OCI-LY7 (cell line): ENCODE results near the gene LRRFIP1. TPM values are rescaled to one million over a fixed set of nuclear protein-coding genes. Genes with fewer than 3 reads are reported as not detected.

Experiments
- BruUV-seq: library from RNA; stranded (reverse); fragments of 400-500 nt; replicated peaks from 2 replicates; lab custom pipeline; 2021; lab: Mats Ljungman, UMichigan
- CTCF ChIA-PET: fragments of 300-600 bp; sonication (Branson Sonifier 250); formaldehyde crosslinking; loops from one replicate; lab custom pipeline; 2022; ENCODE audit warnings: antibody characterized with exemption; ENCODE audit not compliant: unreplicated experiment; lab: Charles Lee
- POLR2A ChIA-PET: fragments of 300-600 bp; sonication (Branson Sonifier 250); formaldehyde crosslinking; loops from one replicate; lab custom pipeline; 2022; ENCODE audit warnings: antibody characterized with exemption; lab: Charles Lee
- DNase-seq: peaks from one replicate; pipeline ENCODE4 v3.0.0-alpha.2; 2015; ENCODE audit warnings: low spot score
- H2AFZ ChIP-seq: fragments of 200-600 bp; sonication (generic), shearing (Covaris generic); 2 replicates; pipeline ENCODE4 v1.6.1; 2014; ENCODE audit warnings: mild to moderate bottlenecking, antibody characterized with exemption, low read length, moderate library complexity
- H3K27ac ChIP-seq: fragments of 200-600 bp; sonication (generic); 2 replicates; pipeline ENCODE4 v1.5.1; 2014; ENCODE audit warnings: mixed run types, low read depth, mild to moderate bottlenecking, moderate library complexity, low read length, inconsistent platforms; ENCODE audit not compliant: poor library complexity, severe bottlenecking
- H3K36me3 ChIP-seq: fragments of 200-600 bp; sonication (generic); 2 replicates; pipeline ENCODE4 v1.6.1; 2014; ENCODE audit warnings: mild to moderate bottlenecking, antibody characterized with exemption, low read length, moderate library complexity, mixed read lengths; ENCODE audit not compliant: insufficient read depth
- H3K4me1 ChIP-seq: fragments of 200-600 bp; sonication (generic); 2 replicates; pipeline ENCODE4 v1.5.1; 2014; ENCODE audit warnings: mild to moderate bottlenecking, low read length; ENCODE audit not compliant: insufficient read depth, poor library complexity, severe bottlenecking
- H3K4me2 ChIP-seq: fragments of 200-600 bp; sonication (generic); 2 replicates; pipeline ENCODE4 v1.6.1; 2014; ENCODE audit warnings: mild to moderate bottlenecking, low read length
- H3K4me3 ChIP-seq: fragments of 200-600 bp; sonication (generic); 2 replicates; pipeline ENCODE4 v1.5.1; 2014; ENCODE audit warnings: mild to moderate bottlenecking, low read depth, low read length; ENCODE audit not compliant: poor library complexity, severe bottlenecking
- H3K79me2 ChIP-seq: fragments of 200-600 bp; sonication (generic); 2 replicates; pipeline ENCODE4 v1.6.1; 2016; ENCODE audit warnings: low read depth, mild to moderate bottlenecking, low read length, moderate library complexity, mixed read lengths; ENCODE audit not compliant: insufficient read depth
- H3K9me2 ChIP-seq: fragments of 200-600 bp; sonication (generic); 2 replicates; pipeline ENCODE4 v1.6.1; 2016; ENCODE audit warnings: mild to moderate bottlenecking, low read length, mixed read lengths; ENCODE audit not compliant: insufficient read depth
- H3K9me3 ChIP-seq: fragments of 200-600 bp; sonication (generic); 2 replicates; pipeline ENCODE4 v1.6.1; 2014; ENCODE audit warnings: mild to moderate bottlenecking, mixed run types, low read length, mixed read lengths
- H4K20me1 ChIP-seq: fragments of 200-600 bp; sonication (generic); 2 replicates; pipeline ENCODE4 v1.6.1; 2014; ENCODE audit warnings: mild to moderate bottlenecking, antibody characterized with exemption, low read length, moderate library complexity, mixed read lengths; ENCODE audit not compliant: insufficient read depth
- EZH2phosphoT487 ChIP-seq: fragments of 200-600 bp; sonication (generic); IDR thresholded peaks from 2 replicates; pipeline ENCODE4 v1.6.1; 2018; ENCODE audit warnings: low read depth, borderline replicate concordance, mild to moderate bottlenecking, mixed run types, antibody characterized with exemption, low read length, moderate library complexity, mixed read lengths
- intact Hi-C: fragments of 100-400 bp; cut with micrococcal nuclease; formaldehyde crosslinking; loops from one replicate; pipeline ENCODE4 v1.10.0; 2022; ENCODE audit not compliant: unreplicated experiment
- total RNA-seq, 2 experiments: library from RNA; depleted of rRNA in 1 of 2; stranded (reverse); fragments of >200 nt in 1 of 2; shearing (Covaris generic) in 1 of 2; gene quantifications; 2 replicates each; pipeline ENCODE4 v1.2.3, GENCODE V29; 2014 to 2022
- TF ChIP-seq, protein P1 (sequence below): fragments of 200-600 bp; sonication (generic); conservative IDR thresholded peaks from 2 replicates; pipeline ENCODE4 v1.5.1; 2014; ENCODE audit warnings: mild to moderate bottlenecking, antibody characterized with exemption, low read length, moderate library complexity, mixed read lengths

The LRRFIP1 gene
- total RNA-seq, 2 experiments from 2014 or later, result 95.7 to 216 TPM

DNA sequence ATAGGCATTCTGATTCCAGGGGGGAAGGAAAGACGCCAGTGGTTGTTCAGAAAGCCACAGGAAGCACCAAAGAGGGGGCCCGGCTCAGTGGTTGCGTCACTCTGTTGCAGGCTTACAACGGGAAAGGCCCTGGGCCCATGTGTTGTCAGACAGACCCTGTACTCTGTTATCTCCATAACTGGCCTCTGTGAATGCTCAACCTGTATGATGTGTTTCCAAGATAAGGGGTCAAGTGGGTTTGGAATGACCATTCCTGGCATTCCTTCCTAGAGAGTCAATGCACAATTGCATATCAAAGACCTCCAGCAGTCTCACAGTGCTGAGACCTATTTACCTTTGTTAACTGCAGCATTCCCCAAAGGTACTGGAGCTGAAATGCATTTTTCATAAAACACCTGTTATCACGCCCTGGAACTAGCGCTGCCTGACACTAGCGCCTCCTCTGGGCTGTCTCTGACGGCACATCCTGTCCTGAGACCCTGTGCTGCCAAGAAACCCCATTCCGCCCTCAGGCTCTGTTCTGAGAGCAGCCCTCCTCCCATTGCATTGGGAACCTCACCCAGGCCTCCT, 13.2 kb upstream of the LRRFIP1 start:
- Histone ChIP-seq H3K4me2 (no peak overlapping the region), H4K20me1 (no peaks in the 10 kb centered on the region), H2AFZ (no peak overlapping the region), H3K4me3 (no peak overlapping the region), H3K27ac (no peak overlapping the region), H3K4me1 (peaks cover 9% of the 10 kb centered on the region), H3K36me3 (no peaks in the 10 kb centered on the region), H3K9me2 (no peaks in the 10 kb centered on the region), H3K79me2 (no peaks in the 10 kb centered on the region), H3K9me3 (no peaks in the 10 kb centered on the region)
- POLR2A ChIA-PET, result interaction anchor here (0.7 kb wide), 1 partner anchor 84 kb away, joined by 4 read pairs; no protein-coding TSS in a partner anchor
- intact Hi-C loops, result no loop called here
- CTCF ChIA-PET, result no interaction called here
- no peak for TF ChIP-seq EZH2phosphoT487
- TF ChIP-seq, protein P1, sequence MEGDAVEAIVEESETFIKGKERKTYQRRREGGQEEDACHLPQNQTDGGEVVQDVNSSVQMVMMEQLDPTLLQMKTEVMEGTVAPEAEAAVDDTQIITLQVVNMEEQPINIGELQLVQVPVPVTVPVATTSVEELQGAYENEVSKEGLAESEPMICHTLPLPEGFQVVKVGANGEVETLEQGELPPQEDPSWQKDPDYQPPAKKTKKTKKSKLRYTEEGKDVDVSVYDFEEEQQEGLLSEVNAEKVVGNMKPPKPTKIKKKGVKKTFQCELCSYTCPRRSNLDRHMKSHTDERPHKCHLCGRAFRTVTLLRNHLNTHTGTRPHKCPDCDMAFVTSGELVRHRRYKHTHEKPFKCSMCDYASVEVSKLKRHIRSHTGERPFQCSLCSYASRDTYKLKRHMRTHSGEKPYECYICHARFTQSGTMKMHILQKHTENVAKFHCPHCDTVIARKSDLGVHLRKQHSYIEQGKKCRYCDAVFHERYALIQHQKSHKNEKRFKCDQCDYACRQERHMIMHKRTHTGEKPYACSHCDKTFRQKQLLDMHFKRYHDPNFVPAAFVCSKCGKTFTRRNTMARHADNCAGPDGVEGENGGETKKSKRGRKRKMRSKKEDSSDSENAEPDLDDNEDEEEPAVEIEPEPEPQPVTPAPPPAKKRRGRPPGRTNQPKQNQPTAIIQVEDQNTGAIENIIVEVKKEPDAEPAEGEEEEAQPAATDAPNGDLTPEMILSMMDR, result peak; percentile 45; the same call in 1 of the 2 replicates
- no peak for DNase-seq
- BruUV-seq, result no TSS peak

DNA sequence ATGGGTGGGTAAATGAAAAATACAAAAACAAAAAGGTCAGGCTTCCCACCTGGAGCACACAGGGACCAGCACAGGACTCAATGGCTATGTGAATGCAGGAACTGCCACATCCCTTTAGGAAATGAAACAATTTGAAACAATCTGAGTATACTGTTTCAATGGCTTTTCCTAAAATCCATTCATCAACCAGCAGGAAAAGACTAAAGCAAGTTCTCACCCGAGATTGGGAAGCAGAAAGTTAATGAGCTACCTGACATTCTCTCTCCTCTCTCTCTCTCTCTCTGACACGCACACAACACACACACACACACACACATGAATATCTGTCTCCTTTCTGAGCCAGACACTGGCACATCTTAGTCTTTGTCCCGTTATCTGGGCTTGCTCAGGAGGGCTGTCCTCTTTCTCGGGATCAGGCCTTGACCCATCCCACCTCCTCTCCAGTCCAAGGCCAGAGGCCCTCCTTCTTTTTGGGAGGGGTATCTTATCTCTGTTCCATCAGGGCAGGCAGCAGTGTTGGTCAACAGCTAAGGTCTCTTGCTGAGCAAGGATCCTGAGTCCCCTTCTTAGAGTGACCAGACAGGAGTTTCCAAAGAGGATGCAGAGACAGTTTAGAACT, 11.6 kb upstream of the LRRFIP1 start:
- CTCF ChIA-PET, result no interaction called here
- no peak for TF ChIP-seq EZH2phosphoT487
- TF ChIP-seq, protein P1, result no peak
- H3K4me1 ChIP-seq, result peaks cover 9% of the 10 kb centered on the region
- no peak overlapping the region for H3K4me3 ChIP-seq
- no peaks in the 10 kb centered on the region for H3K36me3 ChIP-seq
- H3K9me2 ChIP-seq, result no peaks in the 10 kb centered on the region
- no peak overlapping the region for H2AFZ ChIP-seq
- H3K9me3 ChIP-seq, result no peaks in the 10 kb centered on the region
- H3K27ac ChIP-seq, result no peak overlapping the region
- intact Hi-C loops, result no loop called here
- H3K79me2 ChIP-seq, result no peaks in the 10 kb centered on the region
- no peak overlapping the region for H3K4me2 ChIP-seq
- no peak for DNase-seq
- H4K20me1 ChIP-seq, result no peaks in the 10 kb centered on the region
- POLR2A ChIA-PET, result interaction anchor here (0.6 kb wide), 1 partner anchor 471 kb away, joined by 5 read pairs; no protein-coding TSS in a partner anchor
- no TSS peak for BruUV-seq

DNA sequence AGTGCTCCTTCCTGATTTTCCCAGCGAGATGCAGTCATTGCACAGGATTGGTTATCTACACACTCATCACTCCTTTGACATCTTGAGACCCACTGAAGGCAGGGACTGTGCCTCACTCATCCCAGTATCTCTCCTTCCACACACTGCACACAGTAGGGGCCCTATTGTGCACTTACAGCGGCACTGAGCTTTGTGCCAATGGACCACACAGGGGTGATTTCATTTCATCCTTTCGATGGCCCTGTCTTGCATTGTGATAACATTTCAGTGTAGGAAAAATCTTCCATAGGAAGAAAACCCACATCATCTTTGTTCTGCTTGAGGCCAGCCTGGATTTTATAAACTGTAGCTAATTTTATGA, 11.0 kb upstream of the LRRFIP1 start:
- ChIA-PET POLR2A (interaction anchor here (0.6 kb wide), 1 partner anchor 471 kb away, joined by 5 read pairs; no protein-coding TSS in a partner anchor), CTCF (no interaction called here)
- no peak for DNase-seq
- Histone ChIP-seq H3K4me3 (no peak overlapping the region), H3K4me1 (peaks cover 9% of the 10 kb centered on the region), H3K9me2 (no peaks in the 10 kb centered on the region), H3K9me3 (no peaks in the 10 kb centered on the region), H2AFZ (no peak overlapping the region), H3K36me3 (no peaks in the 10 kb centered on the region), H3K79me2 (no peaks in the 10 kb centered on the region), H3K4me2 (no peak overlapping the region), H3K27ac (no peak overlapping the region), H4K20me1 (no peaks in the 10 kb centered on the region)
- TF ChIP-seq, protein P1, result no peak
- no peak for TF ChIP-seq EZH2phosphoT487
- intact Hi-C loops, result no loop called here
- BruUV-seq, result no TSS peak
